Measurements from ENCODE around the gene SYNRG.

Gene SYNRG

DNA sequence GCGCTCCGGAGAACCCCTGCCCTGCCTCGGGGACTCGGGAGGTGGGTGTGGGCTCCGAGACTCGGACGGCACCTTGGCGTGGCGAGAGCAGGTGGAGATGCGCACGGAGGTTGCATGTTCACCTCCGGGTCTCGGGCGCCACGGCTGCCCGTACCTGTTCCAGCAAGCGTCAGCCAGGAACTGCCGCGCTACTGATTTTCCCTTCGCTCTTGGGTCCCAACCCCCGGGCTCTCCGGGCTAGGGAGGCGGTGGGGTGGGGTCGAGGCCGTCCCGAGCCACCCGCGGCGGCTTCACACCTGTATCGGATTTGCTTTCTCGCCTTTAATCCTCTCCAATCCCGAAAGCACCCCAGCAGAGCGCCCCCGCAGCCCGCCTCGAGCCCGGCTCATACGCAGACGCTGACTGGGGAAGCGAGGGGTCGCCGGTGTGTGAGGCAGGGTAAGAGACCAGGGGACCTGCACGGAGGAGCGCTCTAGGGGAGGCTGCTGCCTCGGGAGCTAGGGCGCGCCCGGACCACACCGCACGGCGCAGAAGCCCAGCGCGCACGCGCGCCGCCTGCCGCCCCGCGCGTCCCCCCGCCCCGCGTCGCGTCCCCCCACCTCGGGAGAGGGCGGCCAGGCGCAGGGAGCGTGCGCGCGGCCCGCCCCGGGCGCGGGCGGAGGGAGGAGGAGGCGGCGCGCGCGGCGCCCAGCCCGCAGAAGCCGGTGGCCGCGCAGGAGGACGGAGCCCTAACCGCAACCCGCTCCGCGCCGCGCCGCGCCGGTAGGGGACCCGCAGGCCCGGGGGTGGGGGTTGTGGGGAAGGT, 119.8 kb downstream of the SYNRG start, which contains the start of gene DUSP14:
Gene DUSP14, plus strand, starts transcription at position 695 of the 805 bp plus-strand sequence. CDS start 22,382 bp downstream, outside the sequence.
- ChIA-PET POLR2A (interaction anchor here (0.6 to 1.0 kb wide), 5 partner anchors 8 to 130 kb away, joined by 3 to 7 read pairs (median 4); no protein-coding TSS in a partner anchor), CTCF (no interaction called here)
- H3K36me3 ChIP-seq (ENCODE audit: control insufficient read depth in 2 of 2, insufficient read depth in 1 of 2, low read length in 2 of 2) = no peaks in the 10 kb centered on the region
- peak within 1 kb of the TSS; percentile 74 for H3K4me3 ChIP-seq (ENCODE audit: low read depth, low read length)
- no peaks in the 10 kb centered on the region for H3K9me3 ChIP-seq (ENCODE audit: control insufficient read depth, insufficient read depth, low read depth, low read length)
- H3K4me1 ChIP-seq (ENCODE audit: control insufficient read depth, insufficient read depth, low read length) = peaks cover 16% of the 10 kb centered on the region
- H3K27ac ChIP-seq (ENCODE audit: extremely low read depth, low read depth, low read length) = peak within 1 kb of the TSS; percentile 94
- TF ChIP-seq, protein P1, sequence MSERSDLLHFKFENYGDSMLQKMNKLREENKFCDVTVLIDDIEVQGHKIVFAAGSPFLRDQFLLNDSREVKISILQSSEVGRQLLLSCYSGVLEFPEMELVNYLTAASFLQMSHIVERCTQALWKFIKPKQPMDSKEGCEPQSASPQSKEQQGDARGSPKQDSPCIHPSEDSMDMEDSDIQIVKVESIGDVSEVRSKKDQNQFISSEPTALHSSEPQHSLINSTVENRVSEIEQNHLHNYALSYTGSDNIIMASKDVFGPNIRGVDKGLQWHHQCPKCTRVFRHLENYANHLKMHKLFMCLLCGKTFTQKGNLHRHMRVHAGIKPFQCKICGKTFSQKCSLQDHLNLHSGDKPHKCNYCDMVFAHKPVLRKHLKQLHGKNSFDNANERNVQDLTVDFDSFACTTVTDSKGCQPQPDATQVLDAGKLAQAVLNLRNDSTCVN (tag by site-specific recombination; optimal IDR thresholded peaks at IDR 0.05) = peak; percentile 70
- TF ChIP-seq ZFHX2 (tag by site-specific recombination; conservative IDR thresholded peaks at IDR 0.05) = peak; percentile 20; the same call in 1 of the 2 replicates
- TF ChIP-seq ZXDB (tag by site-specific recombination; IDR thresholded peaks at IDR 0.05) = peak; percentile 47; the same call in 1 of the 2 replicates
- TF ChIP-seq GLIS1 (tag by site-specific recombination; IDR thresholded peaks at IDR 0.05) = peak; percentile 99
- TF ChIP-seq KLF8 (tag by site-specific recombination; IDR thresholded peaks at IDR 0.05) = peak; percentile 82
- TF ChIP-seq ZNF335 (tag by site-specific recombination; conservative IDR thresholded peaks at IDR 0.05) = peak; percentile 88
- TF ChIP-seq, protein P2, sequence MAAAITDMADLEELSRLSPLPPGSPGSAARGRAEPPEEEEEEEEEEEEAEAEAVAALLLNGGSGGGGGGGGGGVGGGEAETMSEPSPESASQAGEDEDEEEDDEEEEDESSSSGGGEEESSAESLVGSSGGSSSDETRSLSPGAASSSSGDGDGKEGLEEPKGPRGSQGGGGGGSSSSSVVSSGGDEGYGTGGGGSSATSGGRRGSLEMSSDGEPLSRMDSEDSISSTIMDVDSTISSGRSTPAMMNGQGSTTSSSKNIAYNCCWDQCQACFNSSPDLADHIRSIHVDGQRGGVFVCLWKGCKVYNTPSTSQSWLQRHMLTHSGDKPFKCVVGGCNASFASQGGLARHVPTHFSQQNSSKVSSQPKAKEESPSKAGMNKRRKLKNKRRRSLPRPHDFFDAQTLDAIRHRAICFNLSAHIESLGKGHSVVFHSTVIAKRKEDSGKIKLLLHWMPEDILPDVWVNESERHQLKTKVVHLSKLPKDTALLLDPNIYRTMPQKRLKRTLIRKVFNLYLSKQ (tag by site-specific recombination; IDR thresholded peaks at IDR 0.05; ENCODE audit: borderline replicate concordance) = no peak
- TF ChIP-seq OVOL3 (tag by site-specific recombination; IDR thresholded peaks at IDR 0.05) = no peak
- peak; percentile 36; the same call in 1 of the 2 replicates for TF ChIP-seq SCRT2 (tag by site-specific recombination; IDR thresholded peaks at IDR 0.05)
- TF ChIP-seq ZIC2 (tag by site-specific recombination; IDR thresholded peaks at IDR 0.05) = peak; percentile 71
- TF ChIP-seq MZF1 (tag by site-specific recombination; IDR thresholded peaks at IDR 0.05; ENCODE audit: borderline replicate concordance) = no peak
- TF ChIP-seq ZBTB11 (tag by site-specific recombination; conservative IDR thresholded peaks at IDR 0.05; ENCODE audit: low read depth) = 0 out of 2 replicates have a peak, but pooled peaks have one; percentile 34
- TF ChIP-seq, protein P3, sequence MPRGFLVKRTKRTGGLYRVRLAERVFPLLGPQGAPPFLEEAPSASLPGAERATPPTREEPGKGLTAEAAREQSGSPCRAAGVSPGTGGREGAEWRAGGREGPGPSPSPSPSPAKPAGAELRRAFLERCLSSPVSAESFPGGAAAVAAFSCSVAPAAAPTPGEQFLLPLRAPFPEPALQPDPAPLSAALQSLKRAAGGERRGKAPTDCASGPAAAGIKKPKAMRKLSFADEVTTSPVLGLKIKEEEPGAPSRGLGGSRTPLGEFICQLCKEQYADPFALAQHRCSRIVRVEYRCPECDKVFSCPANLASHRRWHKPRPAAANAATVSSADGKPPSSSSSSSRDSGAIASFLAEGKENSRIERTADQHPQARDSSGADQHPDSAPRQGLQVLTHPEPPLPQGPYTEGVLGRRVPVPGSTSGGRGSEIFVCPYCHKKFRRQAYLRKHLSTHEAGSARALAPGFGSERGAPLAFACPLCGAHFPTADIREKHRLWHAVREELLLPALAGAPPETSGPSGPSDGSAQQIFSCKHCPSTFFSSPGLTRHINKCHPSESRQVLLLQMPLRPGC (tag by site-specific recombination; IDR thresholded peaks at IDR 0.05) = no peak
- TF ChIP-seq ZBTB8A (tag by site-specific recombination; IDR thresholded peaks at IDR 0.05) = peak; percentile 50
- no peak for TF ChIP-seq ZNF274 (IDR thresholded peaks at IDR 0.05; ENCODE audit: low read length)
- no peak for TF ChIP-seq ZNF274 (tag by site-specific recombination; IDR thresholded peaks at IDR 0.05; ENCODE audit: borderline replicate concordance)
- peak; percentile 59 for TF ChIP-seq PATZ1 (tag by site-specific recombination; IDR thresholded peaks at IDR 0.05)
- TF ChIP-seq, protein P4, sequence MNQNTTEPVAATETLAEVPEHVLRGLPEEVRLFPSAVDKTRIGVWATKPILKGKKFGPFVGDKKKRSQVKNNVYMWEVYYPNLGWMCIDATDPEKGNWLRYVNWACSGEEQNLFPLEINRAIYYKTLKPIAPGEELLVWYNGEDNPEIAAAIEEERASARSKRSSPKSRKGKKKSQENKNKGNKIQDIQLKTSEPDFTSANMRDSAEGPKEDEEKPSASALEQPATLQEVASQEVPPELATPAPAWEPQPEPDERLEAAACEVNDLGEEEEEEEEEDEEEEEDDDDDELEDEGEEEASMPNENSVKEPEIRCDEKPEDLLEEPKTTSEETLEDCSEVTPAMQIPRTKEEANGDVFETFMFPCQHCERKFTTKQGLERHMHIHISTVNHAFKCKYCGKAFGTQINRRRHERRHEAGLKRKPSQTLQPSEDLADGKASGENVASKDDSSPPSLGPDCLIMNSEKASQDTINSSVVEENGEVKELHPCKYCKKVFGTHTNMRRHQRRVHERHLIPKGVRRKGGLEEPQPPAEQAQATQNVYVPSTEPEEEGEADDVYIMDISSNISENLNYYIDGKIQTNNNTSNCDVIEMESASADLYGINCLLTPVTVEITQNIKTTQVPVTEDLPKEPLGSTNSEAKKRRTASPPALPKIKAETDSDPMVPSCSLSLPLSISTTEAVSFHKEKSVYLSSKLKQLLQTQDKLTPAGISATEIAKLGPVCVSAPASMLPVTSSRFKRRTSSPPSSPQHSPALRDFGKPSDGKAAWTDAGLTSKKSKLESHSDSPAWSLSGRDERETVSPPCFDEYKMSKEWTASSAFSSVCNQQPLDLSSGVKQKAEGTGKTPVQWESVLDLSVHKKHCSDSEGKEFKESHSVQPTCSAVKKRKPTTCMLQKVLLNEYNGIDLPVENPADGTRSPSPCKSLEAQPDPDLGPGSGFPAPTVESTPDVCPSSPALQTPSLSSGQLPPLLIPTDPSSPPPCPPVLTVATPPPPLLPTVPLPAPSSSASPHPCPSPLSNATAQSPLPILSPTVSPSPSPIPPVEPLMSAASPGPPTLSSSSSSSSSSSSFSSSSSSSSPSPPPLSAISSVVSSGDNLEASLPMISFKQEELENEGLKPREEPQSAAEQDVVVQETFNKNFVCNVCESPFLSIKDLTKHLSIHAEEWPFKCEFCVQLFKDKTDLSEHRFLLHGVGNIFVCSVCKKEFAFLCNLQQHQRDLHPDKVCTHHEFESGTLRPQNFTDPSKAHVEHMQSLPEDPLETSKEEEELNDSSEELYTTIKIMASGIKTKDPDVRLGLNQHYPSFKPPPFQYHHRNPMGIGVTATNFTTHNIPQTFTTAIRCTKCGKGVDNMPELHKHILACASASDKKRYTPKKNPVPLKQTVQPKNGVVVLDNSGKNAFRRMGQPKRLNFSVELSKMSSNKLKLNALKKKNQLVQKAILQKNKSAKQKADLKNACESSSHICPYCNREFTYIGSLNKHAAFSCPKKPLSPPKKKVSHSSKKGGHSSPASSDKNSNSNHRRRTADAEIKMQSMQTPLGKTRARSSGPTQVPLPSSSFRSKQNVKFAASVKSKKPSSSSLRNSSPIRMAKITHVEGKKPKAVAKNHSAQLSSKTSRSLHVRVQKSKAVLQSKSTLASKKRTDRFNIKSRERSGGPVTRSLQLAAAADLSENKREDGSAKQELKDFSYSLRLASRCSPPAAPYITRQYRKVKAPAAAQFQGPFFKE (tag by site-specific recombination; IDR thresholded peaks at IDR 0.05; ENCODE audit: borderline replicate concordance) = 0 out of 2 replicates have a peak, but pooled peaks have one; percentile 42
